Lower leg skin (tissue), 3 donors: ENCODE measurements around the gene NOTCH1.

Experiments used
- POLR2A ChIP-seq, 2 donors: fragments of 450-650 bp; IDR thresholded peaks; one replicate each; pipeline ENCODE4 v1.6.1; 2016 to 2017; ENCODE audit warnings: antibody characterized with exemption in 2 of 2, mild to moderate bottlenecking in 1 of 2, moderate library complexity in 1 of 2
- TF ChIP-seq, protein P1 (sequence below), 3 donors: fragments of 450-650 bp; IDR thresholded peaks; one replicate each; pipeline ENCODE4 v1.5.1; 2016; ENCODE audit warnings: antibody characterized with exemption in 3 of 3, mild to moderate bottlenecking in 3 of 3, moderate library complexity in 2 of 3

DNA sequence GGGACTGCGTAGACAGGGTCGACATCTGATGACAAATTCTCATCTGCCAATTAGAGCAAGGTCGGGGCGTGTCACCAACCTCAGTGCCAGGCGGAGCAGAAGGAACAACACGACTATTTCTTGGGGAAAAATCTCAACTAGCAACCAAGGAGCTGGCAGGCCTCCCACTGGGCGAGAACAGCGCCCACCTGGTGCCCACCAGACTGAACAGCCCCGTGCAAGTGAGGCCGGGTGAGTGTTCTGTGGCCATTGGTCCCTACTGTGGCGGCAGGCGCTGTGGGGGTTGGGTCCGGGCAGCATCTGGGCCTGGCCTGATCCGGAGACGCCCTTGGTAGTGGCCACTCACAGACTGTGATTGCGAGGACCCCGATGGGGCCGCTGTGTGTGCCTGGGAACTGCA is 11.5 kb downstream of the NOTCH1 start:
- TF ChIP-seq, protein P1, sequence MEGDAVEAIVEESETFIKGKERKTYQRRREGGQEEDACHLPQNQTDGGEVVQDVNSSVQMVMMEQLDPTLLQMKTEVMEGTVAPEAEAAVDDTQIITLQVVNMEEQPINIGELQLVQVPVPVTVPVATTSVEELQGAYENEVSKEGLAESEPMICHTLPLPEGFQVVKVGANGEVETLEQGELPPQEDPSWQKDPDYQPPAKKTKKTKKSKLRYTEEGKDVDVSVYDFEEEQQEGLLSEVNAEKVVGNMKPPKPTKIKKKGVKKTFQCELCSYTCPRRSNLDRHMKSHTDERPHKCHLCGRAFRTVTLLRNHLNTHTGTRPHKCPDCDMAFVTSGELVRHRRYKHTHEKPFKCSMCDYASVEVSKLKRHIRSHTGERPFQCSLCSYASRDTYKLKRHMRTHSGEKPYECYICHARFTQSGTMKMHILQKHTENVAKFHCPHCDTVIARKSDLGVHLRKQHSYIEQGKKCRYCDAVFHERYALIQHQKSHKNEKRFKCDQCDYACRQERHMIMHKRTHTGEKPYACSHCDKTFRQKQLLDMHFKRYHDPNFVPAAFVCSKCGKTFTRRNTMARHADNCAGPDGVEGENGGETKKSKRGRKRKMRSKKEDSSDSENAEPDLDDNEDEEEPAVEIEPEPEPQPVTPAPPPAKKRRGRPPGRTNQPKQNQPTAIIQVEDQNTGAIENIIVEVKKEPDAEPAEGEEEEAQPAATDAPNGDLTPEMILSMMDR (IDR thresholded peaks at IDR 0.05) = no peak
- no peak for TF ChIP-seq POLR2A (IDR thresholded peaks at IDR 0.05)
